ENCODE measurements around the gene RAD51B. TPM values are rescaled to one million over a fixed set of nuclear protein-coding genes. Genes with fewer than 3 reads are reported as not detected.
"Not testable (repeated sequence)": the region's sequence is repeated elsewhere in the genome, so short reads cannot be mapped to it uniquely, and the experiment has no call there.

Gene RAD51B
- total and polyA plus RNA-seq, 2 experiments from 2014 or later = 10.1 to 18.0 TPM

DNA sequence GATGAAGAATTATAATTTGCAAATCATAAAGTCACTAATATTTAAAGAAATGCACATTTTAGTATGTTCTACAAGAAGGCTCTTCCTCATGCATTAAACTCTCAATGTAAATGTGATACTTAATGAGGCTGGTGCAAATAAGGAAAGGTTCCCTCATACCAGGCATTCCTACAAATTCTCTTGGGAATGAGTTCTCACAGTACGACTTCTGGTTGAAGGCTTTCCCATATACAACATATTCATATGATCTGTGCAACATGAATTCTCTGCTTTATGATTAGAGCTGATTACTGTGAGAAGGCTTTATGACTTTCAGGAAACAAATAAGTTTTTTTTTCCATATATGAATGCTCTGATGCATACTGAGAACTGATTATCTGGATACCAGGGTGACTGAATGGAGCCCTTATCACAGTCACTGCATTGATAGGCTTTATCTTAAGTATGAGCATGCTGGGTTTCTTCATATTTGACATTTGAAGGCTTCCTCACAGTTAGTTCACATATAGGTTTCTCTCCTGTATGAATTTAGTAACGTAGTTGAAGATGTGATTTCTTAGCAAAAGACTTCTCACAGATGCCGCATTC lies 293.9 kb downstream of the RAD51B start:
- no peak overlapping the region for H3K4me3 ChIP-seq
- 67% methylated on average over 3 of the region's 3 CpGs for WGBS (ENCODE audit: low lambda C conversion rate, missing lambda C conversion rate)
- no peaks in the 10 kb centered on the region for H3K27me3 ChIP-seq
- H3K79me2 ChIP-seq = no peaks in the 10 kb centered on the region
- H3K4me2 ChIP-seq = no peak overlapping the region
- no peak for DNase-seq (ENCODE audit: low spot score)
- peak overlapping the region; percentile 41 for H3K27ac ChIP-seq
- no peak overlapping the region for H2AFZ ChIP-seq
- H3K9me3 ChIP-seq (ENCODE audit: low read depth) = no peaks in the 10 kb centered on the region
- H4K20me1 ChIP-seq (ENCODE audit: insufficient read depth, poor library complexity, severe bottlenecking) = no peaks in the 10 kb centered on the region
- H3K9me2 ChIP-seq (replicated peaks; ENCODE audit: insufficient read depth) = no peaks in the 10 kb centered on the region
- H3K4me1 ChIP-seq (ENCODE audit: insufficient read depth) = peaks cover 27% of the 10 kb centered on the region
- TF ChIP-seq EZH2phosphoT487 (IDR thresholded peaks at IDR 0.05; ENCODE audit: low read depth, severe bottlenecking, unreplicated experiment) = no peak
- TF ChIP-seq, protein P1, sequence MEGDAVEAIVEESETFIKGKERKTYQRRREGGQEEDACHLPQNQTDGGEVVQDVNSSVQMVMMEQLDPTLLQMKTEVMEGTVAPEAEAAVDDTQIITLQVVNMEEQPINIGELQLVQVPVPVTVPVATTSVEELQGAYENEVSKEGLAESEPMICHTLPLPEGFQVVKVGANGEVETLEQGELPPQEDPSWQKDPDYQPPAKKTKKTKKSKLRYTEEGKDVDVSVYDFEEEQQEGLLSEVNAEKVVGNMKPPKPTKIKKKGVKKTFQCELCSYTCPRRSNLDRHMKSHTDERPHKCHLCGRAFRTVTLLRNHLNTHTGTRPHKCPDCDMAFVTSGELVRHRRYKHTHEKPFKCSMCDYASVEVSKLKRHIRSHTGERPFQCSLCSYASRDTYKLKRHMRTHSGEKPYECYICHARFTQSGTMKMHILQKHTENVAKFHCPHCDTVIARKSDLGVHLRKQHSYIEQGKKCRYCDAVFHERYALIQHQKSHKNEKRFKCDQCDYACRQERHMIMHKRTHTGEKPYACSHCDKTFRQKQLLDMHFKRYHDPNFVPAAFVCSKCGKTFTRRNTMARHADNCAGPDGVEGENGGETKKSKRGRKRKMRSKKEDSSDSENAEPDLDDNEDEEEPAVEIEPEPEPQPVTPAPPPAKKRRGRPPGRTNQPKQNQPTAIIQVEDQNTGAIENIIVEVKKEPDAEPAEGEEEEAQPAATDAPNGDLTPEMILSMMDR (IDR thresholded peaks at IDR 0.05; ENCODE audit: poor library complexity) = no peak
- TF ChIP-seq EZH2 (IDR thresholded peaks at IDR 0.05; ENCODE audit: borderline replicate concordance) = no peak
- no peaks in the 10 kb centered on the region for H3K36me3 ChIP-seq (replicated peaks; ENCODE audit: insufficient read depth, low read depth)

DNA sequence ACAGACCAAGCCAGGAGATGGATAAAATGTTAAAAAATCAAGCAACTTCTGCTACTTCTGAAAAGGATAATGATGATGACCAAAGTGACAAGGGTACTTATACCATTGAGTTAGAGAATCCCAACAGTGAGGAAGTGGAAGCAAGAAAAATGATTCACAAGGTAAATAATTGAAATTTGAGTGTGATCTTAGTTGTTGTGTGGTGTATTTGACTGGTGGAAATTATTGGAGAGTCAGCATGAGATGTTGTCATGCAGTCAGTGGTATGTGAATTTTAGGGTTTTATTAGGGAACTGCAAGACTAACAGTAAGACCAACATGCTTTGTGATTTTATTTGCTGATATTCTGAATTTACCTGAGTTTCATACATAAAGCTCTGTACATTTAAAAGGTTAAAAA lies 296.4 kb downstream of the RAD51B start:
- H3K9me2 ChIP-seq (replicated peaks; ENCODE audit: insufficient read depth); H3K4me3 ChIP-seq; H3K36me3 ChIP-seq (replicated peaks; ENCODE audit: insufficient read depth, low read depth); DNase-seq (ENCODE audit: low spot score); H3K9me3 ChIP-seq (ENCODE audit: low read depth); H3K79me2 ChIP-seq; H3K27ac ChIP-seq; H3K27me3 ChIP-seq; H4K20me1 ChIP-seq (ENCODE audit: insufficient read depth, poor library complexity, severe bottlenecking); H2AFZ ChIP-seq; H3K4me2 ChIP-seq: not testable (repeated sequence)
- peaks cover 18% of the 10 kb centered on the region for H3K4me1 ChIP-seq (ENCODE audit: insufficient read depth)

DNA sequence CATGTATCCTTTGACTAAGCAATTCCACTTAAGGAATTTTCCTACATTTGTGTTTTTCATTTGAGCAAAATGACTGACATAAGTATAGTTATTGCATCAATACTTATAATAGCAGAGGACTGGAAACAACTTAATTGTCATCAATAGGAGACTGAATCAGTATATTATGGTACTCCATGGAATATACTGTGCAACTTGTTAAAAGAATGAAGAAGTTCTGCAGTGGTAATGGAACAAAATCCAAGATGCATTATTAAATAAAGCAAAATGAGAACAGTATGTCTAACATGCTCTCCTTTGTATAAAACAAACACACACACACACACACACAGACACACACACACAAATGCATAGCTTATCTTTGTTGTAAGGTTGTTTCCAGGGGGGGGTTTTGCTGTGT lies 303.1 kb downstream of the RAD51B start:
- no peak for DNase-seq (ENCODE audit: low spot score)
- Histone ChIP-seq H3K9me3 (ENCODE audit: low read depth) (no peaks in the 10 kb centered on the region), H3K4me3 (no peak overlapping the region), H3K27ac (no peak overlapping the region), H3K9me2 (replicated peaks; ENCODE audit: insufficient read depth) (no peaks in the 10 kb centered on the region), H3K27me3 (no peaks in the 10 kb centered on the region), H3K36me3 (replicated peaks; ENCODE audit: insufficient read depth, low read depth) (no peaks in the 10 kb centered on the region), H3K4me1 (ENCODE audit: insufficient read depth) (peaks cover 23% of the 10 kb centered on the region), H3K79me2 (no peaks in the 10 kb centered on the region), H2AFZ (no peak overlapping the region), H4K20me1 (ENCODE audit: insufficient read depth, poor library complexity, severe bottlenecking) (no peaks in the 10 kb centered on the region), H3K4me2 (no peak overlapping the region)
- TF ChIP-seq EZH2phosphoT487 (IDR thresholded peaks at IDR 0.05; ENCODE audit: low read depth, severe bottlenecking, unreplicated experiment) = no peak

DNA sequence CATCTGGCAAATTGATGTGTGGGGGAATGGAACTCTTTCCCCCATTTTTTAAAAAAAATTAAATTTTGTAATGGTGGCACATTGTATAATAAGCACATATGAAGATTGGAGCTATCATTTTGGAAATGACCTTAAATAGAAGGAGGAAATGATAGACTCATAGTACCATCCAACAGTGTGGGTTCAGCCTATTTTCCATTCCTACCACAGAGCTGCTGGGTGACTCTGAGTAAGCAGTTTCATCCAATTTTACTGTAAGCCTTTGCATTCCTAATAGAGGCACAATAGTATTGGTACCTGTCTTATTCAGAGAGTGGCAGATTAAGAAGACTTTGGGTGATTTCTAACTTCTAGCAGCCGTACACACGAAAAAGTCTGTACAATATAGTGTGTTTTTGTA lies 304.5 kb downstream of the RAD51B start:
- peaks cover 23% of the 10 kb centered on the region for H3K4me1 ChIP-seq (ENCODE audit: insufficient read depth)
- no peak for DNase-seq (ENCODE audit: low spot score)
- WGBS (ENCODE audit: low lambda C conversion rate, missing lambda C conversion rate) = 99% methylated on average over 2 of the region's 2 CpGs
- H3K4me3 ChIP-seq = no peak overlapping the region
- H3K4me2 ChIP-seq = no peak overlapping the region
- no peaks in the 10 kb centered on the region for H3K36me3 ChIP-seq (replicated peaks; ENCODE audit: insufficient read depth, low read depth)
- no peaks in the 10 kb centered on the region for H3K9me2 ChIP-seq (replicated peaks; ENCODE audit: insufficient read depth)
- no peak overlapping the region for H2AFZ ChIP-seq
- H3K27me3 ChIP-seq = no peaks in the 10 kb centered on the region
- no peaks in the 10 kb centered on the region for H3K79me2 ChIP-seq
- TF ChIP-seq EZH2 (IDR thresholded peaks at IDR 0.05; ENCODE audit: borderline replicate concordance) (no peak), EZH2phosphoT487 (IDR thresholded peaks at IDR 0.05; ENCODE audit: low read depth, severe bottlenecking, unreplicated experiment) (no peak)
- TF ChIP-seq, protein P1 (IDR thresholded peaks at IDR 0.05; ENCODE audit: poor library complexity) = no peak
- no peak overlapping the region for H3K27ac ChIP-seq
- no peaks in the 10 kb centered on the region for H4K20me1 ChIP-seq (ENCODE audit: insufficient read depth, poor library complexity, severe bottlenecking)
- no peaks in the 10 kb centered on the region for H3K9me3 ChIP-seq (ENCODE audit: low read depth)

Data from hepatocyte (in vitro differentiated cells).